Thymus (tissue), 14 donors: ENCODE results near the gene ZNFX1. TPM values are rescaled to one million over a fixed set of nuclear protein-coding genes. Genes with fewer than 3 reads are reported as not detected.

Source experiments
- DNase-seq, 9 donors: peaks; one replicate each; pipeline ENCODE4 v3.0.0-alpha.2; 2013; ENCODE audit warnings: low spot score in 9 of 9, low read depth in 6 of 9, missing footprints in 1 of 9
- H3K27ac ChIP-seq, 2 donors: one replicate each; pipeline ENCODE4 v1.5.1; 2013; ENCODE audit warnings: control low read depth in 1 of 2, low read depth in 1 of 2, low read length in 1 of 2, mild to moderate bottlenecking in 1 of 2, moderate library complexity in 1 of 2
- H3K27me3 ChIP-seq, 2 donors: one replicate each; pipeline ENCODE4 v1.5.1; 2013; ENCODE audit warnings: low read length in 1 of 2; ENCODE audit not compliant: control insufficient read depth in 2 of 2, insufficient read depth in 1 of 2
- H3K36me3 ChIP-seq, 2 donors: one replicate each; pipeline ENCODE4 v1.5.1; 2013; ENCODE audit warnings: low read length in 1 of 2, mild to moderate bottlenecking in 1 of 2, moderate library complexity in 1 of 2; ENCODE audit not compliant: control insufficient read depth in 2 of 2, insufficient read depth in 2 of 2
- H3K4me1 ChIP-seq, 2 donors: one replicate each; pipeline ENCODE4 v1.5.1; 2013; ENCODE audit warnings: low read length in 2 of 2; ENCODE audit not compliant: control insufficient read depth in 2 of 2, insufficient read depth in 2 of 2
- H3K4me3 ChIP-seq, 2 donors: one replicate each; pipeline ENCODE4 v1.5.1; 2013; ENCODE audit warnings: low read length in 2 of 2, control low read depth in 1 of 2, mild to moderate bottlenecking in 1 of 2
- H3K9me3 ChIP-seq, 2 donors: one replicate each; pipeline ENCODE4 v1.5.1; 2013; ENCODE audit warnings: low read length in 1 of 2, mild to moderate bottlenecking in 1 of 2; ENCODE audit not compliant: control insufficient read depth in 2 of 2, insufficient read depth in 1 of 2
- WGBS: extraction: QIAGEN DNeasy Blood & Tissue Kit; methylation state at CpG from one replicate; pipeline ENCODE4 v1.1.7; 2013; 5-methylcytosine and 5-hydroxymethylcytosine counted together
- long read RNA-seq, 10 donors: transcript quantifications; one replicate each; lab custom pipeline, GENCODE V29; 2026
- polyA plus RNA-seq: library from polyadenylated mRNA; stranded (reverse); fragments of 200-250 nt; gene quantifications from one replicate; pipeline ENCODE4 v1.2.3, GENCODE V29; 2013
- total RNA-seq: library from RNA; stranded (reverse); fragments of 120-200 nt; gene quantifications from one replicate; pipeline ENCODE4 v1.2.4, GENCODE V29; 2013
- donor health status: healthy.

ZNFX1 gene
- total RNA-seq, result 16.5 TPM
- polyA plus RNA-seq, result 9.4 TPM
- long read RNA-seq, donor 1, result 0 reads
- long read RNA-seq, donor 2, partial matches to known transcripts, result 660 of 1,135 reads
- long read RNA-seq, donor 2, other reads (novel, unspliced or antisense), result 475 of 1,135 reads
- long read RNA-seq, donor 3, result 0 reads
- long read RNA-seq, donor 4, partial matches to known transcripts, result 405 of 672 reads
- long read RNA-seq, donor 4, other reads (novel, unspliced or antisense), result 267 of 672 reads
- long read RNA-seq, donor 5, partial matches to known transcripts, result 847 of 1,497 reads
- long read RNA-seq, donor 5, other reads (novel, unspliced or antisense), result 650 of 1,497 reads
- long read RNA-seq, donor 6, partial matches to known transcripts, result 220 of 411 reads
- long read RNA-seq, donor 6, other reads (novel, unspliced or antisense), result 191 of 411 reads
- long read RNA-seq, donor 7, partial matches to known transcripts, result 1,005 of 1,170 reads
- long read RNA-seq, donor 7, other reads (novel, unspliced or antisense), result 165 of 1,170 reads
- long read RNA-seq, donor 8, partial matches to known transcripts, result 58 of 186 reads
- long read RNA-seq, donor 8, other reads (novel, unspliced or antisense), result 128 of 186 reads
- long read RNA-seq, donor 9, partial matches to known transcripts, result 111 of 327 reads
- long read RNA-seq, donor 9, other reads (novel, unspliced or antisense), result 216 of 327 reads
- long read RNA-seq, donor 10, partial matches to known transcripts, result 381 of 628 reads
- long read RNA-seq, donor 10, other reads (novel, unspliced or antisense), result 247 of 628 reads

GRCh38 chr20:49278036-49278817 is at the start of gene ZNFX1:
TSS of gene ZNFX1 (minus strand) at chr20:49278057. CDS start at chr20:49275839, 2,218 bp downstream.
- peaks cover 20 to 23% of the 10 kb centered on the region in 2 donors for H3K4me1 ChIP-seq
- WGBS, result under 1% methylated on average over 80 of the region's 80 CpGs

GRCh38 chr20:49326026-49326425 is 48.2 kb upstream of the ZNFX1 start:
- whole genome bisulfite sequencing, result 92% methylated on average over 10 of the region's 10 CpGs
- Histone ChIP-seq H3K4me3 (no peak overlapping the region), H3K4me1 (peaks cover 2 to 8% of the 10 kb centered on the region in 2 donors), H3K27ac (no peak overlapping the region), H3K36me3 (no peaks in the 10 kb centered on the region), H3K9me3 (no peaks in the 10 kb centered on the region), H3K27me3 (peaks cover 0 to 13% of the 10 kb centered on the region in 2 donors)
- DNase-seq, result no peak

More at GRCh38 chr20:49278036-49278817, at the start of gene ZNFX1:
- peaks cover 19 to 30% of the 10 kb centered on the region in 2 donors for H3K9me3 ChIP-seq
- H3K36me3 ChIP-seq, result peaks cover 48 to 55% of the 10 kb centered on the region in 2 donors
- H3K27ac ChIP-seq, result peak within 1 kb of the TSS; percentile 93 to 98
- DNase-seq, result peak; percentile 95 to 99 (median 98)
- H3K4me3 ChIP-seq, result peak within 1 kb of the TSS; percentile 75 to 95
- H3K27me3 ChIP-seq, result no peaks in the 10 kb centered on the region

- Histone ChIP-seq H3K27me3 (peaks cover 7 to 31% of the 10 kb centered on the region in 2 donors), H3K4me1 (peaks cover 2 to 8% of the 10 kb centered on the region in 2 donors), H3K27ac (no peak overlapping the region), H3K9me3 (peaks cover 0 to 3% of the 10 kb centered on the region in 2 donors), H3K4me3 (no peak overlapping the region), H3K36me3 (no peaks in the 10 kb centered on the region)
- 96% methylated on average over 5 of the region's 5 CpGs for WGBS
- DNase-seq, result no peak
Observed at GRCh38 chr20:49324306-49324705, 46.4 kb upstream of the ZNFX1 start.

GRCh38 chr20:49323622-49324238 is 45.9 kb upstream of the ZNFX1 start:
- peaks cover 0 to 7% of the 10 kb centered on the region in 2 donors for H3K9me3 ChIP-seq
- 38% methylated on average over 9 of the region's 9 CpGs for WGBS
- H3K4me1 ChIP-seq, result peaks cover 2 to 11% of the 10 kb centered on the region in 2 donors
- peaks cover 13 to 35% of the 10 kb centered on the region in 2 donors for H3K27me3 ChIP-seq
- H3K36me3 ChIP-seq, result no peaks in the 10 kb centered on the region
- no peak overlapping the region for H3K27ac ChIP-seq
- DNase-seq, result peak in 7 of 9 donors; percentile 25 to 76 (median 37)
- no peak overlapping the region for H3K4me3 ChIP-seq

- WGBS, result 5% methylated on average over 1 of the region's 1 CpG
- peaks cover 32 to 60% of the 10 kb centered on the region in 2 donors for H3K27me3 ChIP-seq
- no peak for DNase-seq
- no peak overlapping the region for H3K27ac ChIP-seq
- H3K9me3 ChIP-seq, result peaks cover 0 to 7% of the 10 kb centered on the region in 2 donors
- no peak overlapping the region for H3K4me3 ChIP-seq
- peaks cover 10 to 12% of the 10 kb centered on the region in 2 donors for H3K4me1 ChIP-seq
- no peaks in the 10 kb centered on the region for H3K36me3 ChIP-seq
Observed at GRCh38 chr20:49320460-49320859, 42.6 kb upstream of the ZNFX1 start.

- H3K4me1 ChIP-seq, result peaks cover 10 to 12% of the 10 kb centered on the region in 2 donors
- H3K36me3 ChIP-seq, result no peaks in the 10 kb centered on the region
- peak overlapping the region in 1 of 2 donors; percentile 44 for H3K4me3 ChIP-seq
- H3K27ac ChIP-seq, result no peak overlapping the region
- 20% methylated on average over 25 of the region's 25 CpGs for WGBS
- no peak for DNase-seq
- H3K9me3 ChIP-seq, result peaks cover 0 to 7% of the 10 kb centered on the region in 2 donors
- peaks cover 32 to 66% of the 10 kb centered on the region in 2 donors for H3K27me3 ChIP-seq
Observed at GRCh38 chr20:49319208-49319809, 41.5 kb upstream of the ZNFX1 start.

GRCh38 chr20:49318430-49319207 is 40.8 kb upstream of the ZNFX1 start:
- H3K9me3 ChIP-seq, result peaks cover 0 to 7% of the 10 kb centered on the region in 2 donors
- WGBS, result under 1% methylated on average over 70 of the region's 70 CpGs
- H3K27ac ChIP-seq, result no peak overlapping the region
- H3K36me3 ChIP-seq, result no peaks in the 10 kb centered on the region
- peak in 3 of 9 donors; percentile 13 to 39 (median 16) for DNase-seq
- H3K4me1 ChIP-seq, result peaks cover 6 to 9% of the 10 kb centered on the region in 2 donors
- peak overlapping the region; percentile 16 to 44 for H3K4me3 ChIP-seq
- H3K27me3 ChIP-seq, result peaks cover 32 to 68% of the 10 kb centered on the region in 2 donors
